Ectodermal cell (in vitro differentiated cells): ENCODE data around the gene ZNF672.

Experiments
- H3K27ac ChIP-seq: 2 replicates; pipeline ENCODE4 v1.7.0; 2013; ENCODE audit warnings: mild to moderate bottlenecking, low read depth, low read length; ENCODE audit not compliant: insufficient read depth, poor library complexity, severe bottlenecking
- H3K27me3 ChIP-seq: 2 replicates; pipeline ENCODE4 v1.7.0; 2013; ENCODE audit warnings: mild to moderate bottlenecking, low read length; ENCODE audit not compliant: insufficient read depth, control insufficient read depth, poor library complexity, severe bottlenecking
- H3K36me3 ChIP-seq: one replicate; pipeline ENCODE4 v1.7.0; 2013; ENCODE audit warnings: low read length; ENCODE audit not compliant: control insufficient read depth, insufficient read depth
- H3K4me1 ChIP-seq: one replicate; pipeline ENCODE4 v1.7.0; 2013; ENCODE audit warnings: low read length; ENCODE audit not compliant: control insufficient read depth, insufficient read depth
- H3K4me3 ChIP-seq: 2 replicates; pipeline ENCODE4 v1.7.0; 2013; ENCODE audit warnings: low read depth, low read length, control low read depth; ENCODE audit not compliant: insufficient read depth
- H3K9me3 ChIP-seq: 2 replicates; pipeline ENCODE4 v1.7.0; 2013; ENCODE audit warnings: mild to moderate bottlenecking, low read length, moderate library complexity; ENCODE audit not compliant: control insufficient read depth
- WGBS, 2 experiments: methylation state at CpG; one replicate each; pipeline ENCODE4 v1.1.7; 2013; ENCODE audit warnings: missing lambda C conversion rate in 2 of 2; 5-methylcytosine and 5-hydroxymethylcytosine counted together

The ZNF672 gene

GRCh38 chr1:248844526-248844925 lies 6.5 kb downstream of the ZNF672 start:
- H3K9me3 ChIP-seq, result no peaks in the 10 kb centered on the region
- WGBS, 2 experiments, result 96 to 97% methylated on average over 8 of the region's 8 CpGs
- no peaks in the 10 kb centered on the region for H3K4me1 ChIP-seq
- no peak overlapping the region for H3K27ac ChIP-seq
- H3K27me3 ChIP-seq, result no peaks in the 10 kb centered on the region
- H3K36me3 ChIP-seq, result peaks cover 35% of the 10 kb centered on the region
- no peak overlapping the region for H3K4me3 ChIP-seq

- Histone ChIP-seq H3K9me3 (no peaks in the 10 kb centered on the region), H3K27me3 (no peaks in the 10 kb centered on the region), H3K27ac (no peak overlapping the region), H3K36me3 (peaks cover 35% of the 10 kb centered on the region), H3K4me3 (no peak overlapping the region), H3K4me1 (no peaks in the 10 kb centered on the region)
- WGBS, 2 experiments, result 97% methylated on average over 76 of the region's 76 CpGs
Measured at GRCh38 chr1:248847181-248847955, 9.3 kb downstream of the ZNF672 start.

GRCh38 chr1:248847956-248848561 lies 10.0 kb downstream of the ZNF672 start:
- H3K9me3 ChIP-seq, result no peaks in the 10 kb centered on the region
- no peak overlapping the region for H3K4me3 ChIP-seq
- no peak overlapping the region for H3K27ac ChIP-seq
- H3K4me1 ChIP-seq, result no peaks in the 10 kb centered on the region
- H3K36me3 ChIP-seq, result peaks cover 35% of the 10 kb centered on the region
- whole genome bisulfite sequencing, 2 experiments, result 97 to 98% methylated on average over 72 of the region's 72 CpGs
- no peaks in the 10 kb centered on the region for H3K27me3 ChIP-seq

- Histone ChIP-seq H3K36me3 (peaks cover 35% of the 10 kb centered on the region), H3K27me3 (no peaks in the 10 kb centered on the region), H3K4me3 (no peak overlapping the region), H3K27ac (no peak overlapping the region), H3K4me1 (no peaks in the 10 kb centered on the region), H3K9me3 (no peaks in the 10 kb centered on the region)
- 89 to 95% methylated on average over 8 of the region's 8 CpGs for WGBS, 2 experiments
Measured at GRCh38 chr1:248848602-248849001, 10.6 kb downstream of the ZNF672 start.

- H3K4me1 ChIP-seq, result no peaks in the 10 kb centered on the region
- no peaks in the 10 kb centered on the region for H3K9me3 ChIP-seq
- H3K27ac ChIP-seq, result no peak overlapping the region
- peaks cover 35% of the 10 kb centered on the region for H3K36me3 ChIP-seq
- no peak overlapping the region for H3K4me3 ChIP-seq
- no peaks in the 10 kb centered on the region for H3K27me3 ChIP-seq
- WGBS, 2 experiments, result 91 to 93% methylated on average over 3 of the region's 3 CpGs
Measured at GRCh38 chr1:248849152-248849551, 11.1 kb downstream of the ZNF672 start.

GRCh38 chr1:248849637-248850036 lies 11.6 kb downstream of the ZNF672 start:
- WGBS, 2 experiments, result 95 to 96% methylated on average over 3 of the region's 3 CpGs

GRCh38 chr1:248850124-248850523 lies 12.1 kb downstream of the ZNF672 start:
- H3K9me3 ChIP-seq, result no peaks in the 10 kb centered on the region
- no peak overlapping the region for H3K4me3 ChIP-seq
- H3K27me3 ChIP-seq, result no peaks in the 10 kb centered on the region
- H3K4me1 ChIP-seq, result no peaks in the 10 kb centered on the region
- WGBS, 2 experiments, result 96 to 97% methylated on average over 9 of the region's 9 CpGs
- H3K36me3 ChIP-seq, result peaks cover 27% of the 10 kb centered on the region
- no peak overlapping the region for H3K27ac ChIP-seq

More at GRCh38 chr1:248849637-248850036, 11.6 kb downstream of the ZNF672 start:
- Histone ChIP-seq H3K4me3 (no peak overlapping the region), H3K27ac (no peak overlapping the region), H3K9me3 (no peaks in the 10 kb centered on the region), H3K4me1 (no peaks in the 10 kb centered on the region), H3K36me3 (peaks cover 32% of the 10 kb centered on the region), H3K27me3 (no peaks in the 10 kb centered on the region)

GRCh38 chr1:248850536-248851251 lies 12.7 kb downstream of the ZNF672 start:
- 96 to 97% methylated on average over 10 of the region's 10 CpGs for WGBS, 2 experiments
- H3K4me1 ChIP-seq, result no peaks in the 10 kb centered on the region
- H3K9me3 ChIP-seq, result no peaks in the 10 kb centered on the region
- no peak overlapping the region for H3K4me3 ChIP-seq
- H3K36me3 ChIP-seq, result peaks cover 25% of the 10 kb centered on the region
- no peaks in the 10 kb centered on the region for H3K27me3 ChIP-seq
- no peak overlapping the region for H3K27ac ChIP-seq

GRCh38 chr1:248851390-248851789 lies 13.4 kb downstream of the ZNF672 start:
- WGBS, 2 experiments, result 92 to 97% methylated on average over 2 of the region's 2 CpGs

More at GRCh38 chr1:248851390-248851789, 13.4 kb downstream of the ZNF672 start:
- Histone ChIP-seq H3K4me3 (no peak overlapping the region), H3K36me3 (peaks cover 18% of the 10 kb centered on the region), H3K27me3 (no peaks in the 10 kb centered on the region), H3K9me3 (no peaks in the 10 kb centered on the region), H3K4me1 (no peaks in the 10 kb centered on the region), H3K27ac (no peak overlapping the region)
